Lung (tissue), 12 donors: ENCODE measurements around the gene SP6. TPM values are rescaled to one million over a fixed set of nuclear protein-coding genes. Genes with fewer than 3 reads are reported as not detected.

ENCODE experiments used
- ATAC-seq: fragments of 200-7000 bp; cut with Tn5 transposase; one replicate; pipeline ENCODE4 v1.9.1; 2020; ENCODE audit warnings: moderate number of reproducible peaks; ENCODE audit not compliant: insufficient read depth, low FRiP score
- DNase-seq, 3 donors: peaks; one replicate each; pipeline ENCODE4 v3.0.0-alpha.2; 2013 to 2017
- H3K27ac ChIP-seq, 2 donors: one replicate each; pipeline ENCODE4 v1.5.1; 2013; ENCODE audit warnings: mild to moderate bottlenecking in 2 of 2, moderate library complexity in 2 of 2, control low read depth in 1 of 2, inconsistent platforms in 1 of 2, low read depth in 1 of 2, low read length in 1 of 2
- H3K27me3 ChIP-seq, 3 donors: one replicate each; pipeline ENCODE4 v1.5.1; 2013; ENCODE audit warnings: low read length in 2 of 3; ENCODE audit not compliant: control insufficient read depth in 3 of 3, insufficient read depth in 3 of 3
- H3K36me3 ChIP-seq, 4 donors: one replicate each; pipeline ENCODE4 v1.5.1; 2013; ENCODE audit warnings: low read length in 4 of 4, mild to moderate bottlenecking in 1 of 4, moderate library complexity in 1 of 4; ENCODE audit not compliant: control insufficient read depth in 4 of 4, insufficient read depth in 4 of 4
- H3K4me1 ChIP-seq, 5 donors: one replicate each; pipeline ENCODE4 v1.5.1; 2013; ENCODE audit warnings: low read length in 5 of 5, mild to moderate bottlenecking in 2 of 5, moderate library complexity in 1 of 5; ENCODE audit not compliant: control insufficient read depth in 5 of 5, insufficient read depth in 5 of 5
- H3K4me3 ChIP-seq: one replicate; pipeline ENCODE4 v1.5.1; 2013; ENCODE audit warnings: mild to moderate bottlenecking, control low read depth, moderate library complexity
- H3K9ac ChIP-seq, 2 donors: one replicate each; pipeline ENCODE4 v1.5.1; 2013; ENCODE audit warnings: low read length in 2 of 2, control low read depth in 1 of 2; ENCODE audit not compliant: insufficient read depth in 1 of 2
- H3K9me3 ChIP-seq, 4 donors: one replicate each; pipeline ENCODE4 v1.5.1; 2013; ENCODE audit warnings: low read length in 3 of 4, mild to moderate bottlenecking in 1 of 4, moderate library complexity in 1 of 4; ENCODE audit not compliant: control insufficient read depth in 4 of 4, insufficient read depth in 3 of 4
- CTCF ChIP-seq: IDR thresholded peaks from 2 replicates; pipeline ENCODE4 v1.5.1; 2012; ENCODE audit warnings: mild to moderate bottlenecking; ENCODE audit errors: control extremely low read depth, extremely low read depth
- WGBS, 2 donors: extraction: QIAGEN DNeasy Blood & Tissue Kit; methylation state at CpG; one replicate each; pipeline ENCODE4 v1.1.7; 2013; 5-methylcytosine and 5-hydroxymethylcytosine counted together
- polyA plus RNA-seq, 2 donors: library from polyadenylated mRNA; stranded (reverse); fragments of 200-250 nt; gene quantifications; one replicate each; pipeline ENCODE4 v1.2.1, GENCODE V29; 2013
- total RNA-seq, 2 donors: library from RNA; depleted of rRNA in 1 of 2; stranded (reverse); fragments of >200 nt in 1 of 2; gene quantifications; one replicate each; pipeline ENCODE4 v1.2.1, GENCODE V29; 2014 to 2021
- donor health status: control.
- donor health status: control.
- donor health status: Bipolar disorder and iron deficiency.
- donor health status: healthy.
- donor health status: DM: yes; HTN: yes; CAD: no.

SP6 gene
- total and polyA plus RNA-seq, 4 donors = 2.3 to 4.5 (median 3.5) TPM

- ATAC-seq (peak; percentile 90), DNase-seq (peak; percentile 85 to 91 (median 88))
- peaks cover 2 to 20% (median 7%) of the 10 kb centered on the region in 5 donors for H3K4me1 ChIP-seq
- peak within 1 kb of the TSS; percentile 59 for H3K4me3 ChIP-seq
- H3K27ac ChIP-seq = peak within 1 kb of the TSS in 1 of 2 donors; percentile 84
- no peaks in the 10 kb centered on the region for H3K27me3 ChIP-seq
- TF ChIP-seq CTCF = peak; percentile 3
- H3K9me3 ChIP-seq = no peaks in the 10 kb centered on the region
- 9% methylated on average over 18 to 21 of the region's 21 CpGs for WGBS, 2 donors
- peak within 1 kb of the TSS; percentile 44 to 76 for H3K9ac ChIP-seq
- peaks cover 10 to 46% (median 19%) of the 10 kb centered on the region in 4 donors for H3K36me3 ChIP-seq
Observed at GRCh38 chr17:47821424-47822391, 29.3 kb downstream of the SP6 start, which contains the start of gene OSBPL7. TSS of gene OSBPL7 (minus strand) at chr17:47821794. CDS start at chr17:47820278, 1,516 bp downstream.

- TF ChIP-seq CTCF = no peak
- Histone ChIP-seq H3K9me3 (no peaks in the 10 kb centered on the region), H3K36me3 (peaks cover 5 to 46% (median 15%) of the 10 kb centered on the region in 4 donors), H3K27ac (peak overlapping the region in 1 of 2 donors; percentile 84), H3K9ac (peak overlapping the region; percentile 44 to 76), H3K27me3 (no peaks in the 10 kb centered on the region), H3K4me1 (peaks cover 2 to 20% (median 7%) of the 10 kb centered on the region in 5 donors), H3K4me3 (peak overlapping the region; percentile 59)
- DNase-seq (no peak), ATAC-seq (no peak)
- WGBS, 2 donors = 7 to 8% methylated on average over 4 of the region's 4 CpGs
Observed at GRCh38 chr17:47821031-47821423, 29.9 kb downstream of the SP6 start.

- Histone ChIP-seq H3K9ac (peak overlapping the region in 1 of 2 donors; percentile 37), H3K4me1 (peaks cover 2 to 20% (median 7%) of the 10 kb centered on the region in 5 donors), H3K36me3 (peaks cover 5 to 50% (median 13%) of the 10 kb centered on the region in 4 donors), H3K9me3 (no peaks in the 10 kb centered on the region), H3K27me3 (no peaks in the 10 kb centered on the region), H3K27ac (peak overlapping the region in 1 of 2 donors; percentile 84), H3K4me3 (no peak overlapping the region)
- no peak for ATAC-seq
- TF ChIP-seq CTCF = no peak
- 51 to 70% methylated on average over 12 of the region's 12 CpGs for WGBS, 2 donors
- no peak for DNase-seq
Observed at GRCh38 chr17:47820033-47820789, 30.8 kb downstream of the SP6 start.
